IPS-NIHi7 (cell line): ENCODE data around the gene BCAS1.

Source experiments
- DNase-seq: peaks from one replicate; pipeline ENCODE4 v3.0.0; 2012; ENCODE audit warnings: mixed read lengths; ENCODE audit errors: extremely low spot score

The BCAS1 gene, protein sequence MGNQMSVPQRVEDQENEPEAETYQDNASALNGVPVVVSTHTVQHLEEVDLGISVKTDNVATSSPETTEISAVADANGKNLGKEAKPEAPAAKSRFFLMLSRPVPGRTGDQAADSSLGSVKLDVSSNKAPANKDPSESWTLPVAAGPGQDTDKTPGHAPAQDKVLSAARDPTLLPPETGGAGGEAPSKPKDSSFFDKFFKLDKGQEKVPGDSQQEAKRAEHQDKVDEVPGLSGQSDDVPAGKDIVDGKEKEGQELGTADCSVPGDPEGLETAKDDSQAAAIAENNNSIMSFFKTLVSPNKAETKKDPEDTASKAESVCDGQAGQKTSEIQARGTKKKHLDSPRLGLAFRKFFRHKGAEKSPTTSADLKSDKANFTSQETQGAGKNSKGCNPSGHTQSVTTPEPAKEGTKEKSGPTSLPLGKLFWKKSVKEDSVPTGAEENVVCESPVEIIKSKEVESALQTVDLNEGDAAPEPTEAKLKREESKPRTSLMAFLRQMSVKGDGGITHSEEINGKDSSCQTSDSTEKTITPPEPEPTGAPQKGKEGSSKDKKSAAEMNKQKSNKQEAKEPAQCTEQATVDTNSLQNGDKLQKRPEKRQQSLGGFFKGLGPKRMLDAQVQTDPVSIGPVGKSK

DNA sequence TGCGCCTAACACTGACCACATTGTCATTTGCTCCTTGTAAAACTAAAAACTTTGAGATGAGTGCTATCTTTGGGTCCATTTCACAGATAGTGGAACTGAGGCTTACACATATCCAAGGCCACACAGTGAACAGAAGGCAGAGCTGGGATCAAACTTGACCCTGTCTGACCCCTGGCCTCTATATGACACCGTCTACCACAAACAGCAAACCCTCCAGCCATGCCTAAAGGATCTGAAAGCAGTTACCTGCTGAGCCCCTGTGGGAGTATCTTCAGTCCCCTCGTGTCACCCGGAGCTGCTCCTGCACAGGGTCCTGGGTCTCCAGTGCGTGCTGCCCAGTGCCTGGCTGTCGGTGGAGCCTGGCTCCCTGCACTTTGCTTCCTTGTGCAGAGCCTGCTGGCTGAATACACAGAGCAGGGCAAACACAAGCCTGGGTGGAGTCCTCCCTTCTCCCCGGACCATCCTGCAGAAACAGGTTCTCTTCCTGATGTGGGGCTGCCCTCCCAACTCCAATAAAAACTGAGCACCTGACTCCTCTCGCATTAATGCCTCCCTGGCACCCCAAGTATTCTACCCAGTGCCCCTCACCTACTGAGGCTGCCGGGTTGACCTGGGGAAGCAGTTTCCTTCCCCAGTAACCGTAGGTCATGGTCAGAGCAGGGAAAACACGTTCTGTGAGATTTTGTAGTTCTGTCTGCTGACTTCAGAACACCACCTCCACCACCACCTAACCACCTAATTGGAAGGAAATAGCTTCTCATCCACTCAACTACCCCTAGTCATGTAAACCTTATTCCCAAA is at the start of gene BCAS1:
BCAS1 (minus strand) TSS at position 408 of the 801 bp plus-strand sequence. CDS start 11,876 bp downstream, outside the sequence.
- DNase-seq = no peak

DNA sequence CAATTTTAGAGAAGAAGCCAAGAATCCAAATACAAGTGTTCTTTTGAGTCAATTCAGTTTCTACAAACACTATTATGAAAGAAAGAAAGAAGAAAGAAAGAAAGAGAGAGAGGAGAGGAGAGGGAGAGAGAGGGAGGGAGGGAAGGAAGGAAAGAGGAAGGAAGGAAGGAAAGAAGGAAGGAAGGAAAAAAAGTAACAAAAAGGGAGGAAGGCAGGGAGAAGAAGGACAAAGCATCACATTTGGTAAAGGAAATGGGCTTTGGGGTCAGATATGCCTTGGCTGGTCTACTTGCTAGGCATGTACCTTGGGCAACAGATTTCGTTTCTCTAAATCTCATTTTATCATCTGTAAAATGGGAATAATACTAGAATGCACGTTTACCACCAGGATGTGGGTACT is 49.4 kb upstream of the BCAS1 start:
- no peak for DNase-seq

DNA sequence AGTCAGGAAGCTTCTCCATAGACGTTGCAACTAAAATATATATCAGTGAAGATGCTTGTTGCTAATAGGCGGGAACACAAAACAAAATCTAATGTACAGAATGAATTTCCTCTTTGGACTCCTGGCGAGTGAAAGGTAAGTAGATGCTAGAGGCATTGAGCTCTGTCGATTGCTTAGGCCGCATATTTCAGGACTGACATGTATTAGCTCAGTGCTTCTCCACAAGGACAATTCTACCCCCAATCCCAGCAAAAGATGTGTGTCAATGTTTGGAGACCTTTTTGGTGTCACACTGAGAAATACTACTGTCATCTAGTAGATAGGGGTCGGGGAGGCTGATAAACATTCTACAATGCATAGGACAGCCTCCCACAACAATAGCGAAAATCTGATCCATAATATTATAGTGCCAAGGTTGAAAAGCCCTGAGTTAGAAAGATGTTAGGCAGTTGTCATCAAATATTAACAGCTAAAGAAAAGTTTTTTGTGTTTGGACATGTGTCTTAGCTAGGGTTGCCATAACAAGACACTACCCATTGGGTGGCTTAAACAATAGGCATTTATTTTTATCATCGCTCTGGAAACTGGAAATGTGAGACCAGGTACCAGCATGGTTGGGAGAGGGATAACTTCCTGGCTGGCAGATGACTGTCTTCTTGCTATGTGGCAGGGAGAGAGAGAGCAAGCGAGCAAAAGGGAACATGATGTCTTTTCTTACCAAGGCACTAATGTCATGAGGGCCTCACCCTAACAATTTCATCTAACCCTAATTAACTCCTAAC is 48.0 kb upstream of the BCAS1 start:
- DNase-seq = no peak

DNA sequence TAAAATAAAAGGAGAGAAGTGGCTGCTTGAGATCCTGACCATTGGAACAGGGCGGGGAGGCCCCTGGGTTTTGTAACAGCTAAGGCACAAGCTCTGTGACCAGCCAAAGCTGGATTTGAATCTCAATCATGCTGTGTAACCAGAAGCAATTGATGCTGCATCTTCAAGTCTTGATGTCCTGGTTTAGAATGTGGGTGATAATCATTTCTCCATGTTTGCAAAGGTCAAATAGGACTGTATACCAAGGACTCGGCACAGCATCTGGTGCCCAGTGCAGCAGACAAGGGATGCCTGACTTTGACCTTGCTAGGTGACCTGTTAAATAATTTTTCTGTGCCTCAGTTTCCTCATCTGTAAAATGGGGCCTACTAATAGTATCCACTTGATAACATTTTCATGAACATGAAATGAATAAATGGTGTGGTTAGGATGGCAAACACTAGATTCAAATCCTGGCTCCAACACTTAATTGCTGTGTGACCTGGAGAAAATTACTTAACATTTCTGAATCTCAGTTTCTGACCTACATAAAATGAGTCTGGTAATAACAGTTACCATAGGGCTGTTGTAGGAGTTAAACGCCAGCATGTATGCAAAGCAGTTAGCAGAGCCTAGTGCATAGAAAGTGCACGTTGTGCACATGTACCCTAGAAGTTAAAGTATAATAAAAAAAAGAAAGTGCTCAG is 46.3 kb upstream of the BCAS1 start:
- no peak for DNase-seq

DNA sequence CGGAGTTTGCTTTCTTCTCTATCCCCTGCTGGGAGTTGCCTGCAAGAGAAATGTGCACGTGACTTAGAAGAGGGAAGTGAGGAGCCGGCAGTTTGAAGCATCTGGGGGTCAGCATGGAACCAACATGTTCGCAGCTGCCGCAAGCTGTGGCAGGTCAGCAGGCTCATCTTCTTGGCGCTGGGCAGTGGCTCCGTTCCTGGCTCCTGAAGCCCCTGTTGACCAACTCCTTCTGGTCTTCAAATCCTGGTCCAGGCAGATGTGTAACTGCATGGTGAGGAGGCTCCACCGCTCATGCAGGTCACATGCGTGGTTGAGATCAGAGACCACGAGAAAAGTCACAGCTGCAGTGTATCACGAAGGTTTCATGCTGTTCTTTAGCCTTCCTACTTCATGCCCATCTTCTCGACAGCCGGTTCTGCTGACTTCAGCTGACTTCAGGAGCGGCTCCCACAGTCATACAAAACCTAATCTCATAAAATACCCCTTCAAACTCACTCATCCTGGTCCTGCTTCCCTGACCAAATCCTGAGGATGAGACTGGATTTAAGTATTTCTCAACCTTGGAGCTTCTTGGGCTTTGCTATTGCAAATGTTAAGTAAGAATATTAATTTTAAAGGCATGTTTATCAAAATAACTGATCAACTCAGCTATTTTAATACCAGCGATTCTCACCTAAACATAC is 44.9 kb upstream of the BCAS1 start:
- no peak for DNase-seq

DNA sequence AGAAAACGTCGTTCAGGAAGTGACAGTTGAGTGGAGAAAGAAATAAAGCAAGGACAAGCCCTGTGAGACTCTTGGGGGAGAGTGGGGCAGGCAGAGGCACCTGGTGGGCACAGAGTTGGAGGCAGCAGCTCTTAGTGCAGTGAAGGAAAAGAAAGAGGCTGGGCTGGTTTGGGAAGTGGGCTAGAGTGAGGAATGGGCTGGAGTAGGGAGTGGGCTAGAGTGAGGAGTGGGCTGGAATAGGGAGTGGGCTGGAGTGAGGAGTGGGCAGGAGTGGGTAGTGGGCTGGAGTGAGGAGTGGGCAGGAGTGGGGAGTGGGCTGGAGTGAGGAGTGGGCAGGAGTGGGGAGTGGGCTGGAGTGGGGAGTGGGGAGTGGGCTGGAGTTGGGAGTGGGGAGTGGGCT is 43.7 kb upstream of the BCAS1 start:
- no peak for DNase-seq

DNA sequence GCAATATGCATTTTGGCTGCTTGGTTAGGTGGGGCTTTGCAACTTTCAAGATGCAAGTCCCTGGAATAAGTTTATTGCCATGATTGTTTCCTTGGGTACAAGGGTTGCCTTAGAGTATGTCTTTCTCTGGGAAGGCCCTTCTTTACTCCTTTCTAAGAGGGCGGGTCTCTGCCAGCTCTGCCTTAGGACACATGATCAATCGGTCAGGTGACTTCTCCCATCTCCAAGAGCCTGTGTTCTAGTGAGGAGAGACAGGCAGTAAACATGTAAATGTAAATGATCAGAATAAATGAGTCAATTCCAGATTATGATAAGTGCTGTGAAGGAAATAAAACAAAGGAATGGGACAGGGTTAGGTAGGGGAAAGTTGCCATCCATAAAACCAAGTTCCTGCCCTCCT is 43.2 kb upstream of the BCAS1 start:
- no peak for DNase-seq

DNA sequence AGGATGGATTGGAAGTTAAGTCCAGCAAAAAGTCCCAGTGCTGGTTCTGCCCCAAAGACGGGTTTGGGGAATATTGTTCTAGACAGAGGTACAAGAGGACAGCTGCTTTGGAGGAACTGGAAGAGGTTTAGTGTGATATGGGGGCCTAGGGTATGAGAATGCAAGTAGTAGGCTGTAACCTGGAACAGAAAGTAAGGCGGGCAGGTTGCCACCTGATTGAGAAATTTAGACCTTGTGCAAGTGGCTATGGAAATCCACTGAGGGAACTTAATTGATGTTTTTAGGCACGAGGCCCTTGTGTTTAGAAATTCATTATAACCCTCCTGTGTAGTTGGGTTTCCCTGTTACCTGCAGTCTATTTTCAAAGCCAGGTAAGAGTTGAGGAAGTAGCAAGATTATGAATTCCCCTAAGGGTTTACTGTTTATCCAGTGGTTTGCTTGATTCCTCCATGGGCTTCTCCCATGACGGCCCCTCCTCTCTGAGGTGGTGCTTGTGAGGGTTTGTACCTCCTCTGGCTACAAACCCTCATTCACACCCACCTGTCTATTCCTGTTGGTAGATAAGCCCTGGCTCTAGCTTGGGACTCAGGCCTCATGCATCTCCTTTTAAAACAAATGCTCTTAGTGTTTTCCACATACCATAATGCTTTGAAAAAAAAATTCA is 42.0 kb upstream of the BCAS1 start:
- no peak for DNase-seq

DNA sequence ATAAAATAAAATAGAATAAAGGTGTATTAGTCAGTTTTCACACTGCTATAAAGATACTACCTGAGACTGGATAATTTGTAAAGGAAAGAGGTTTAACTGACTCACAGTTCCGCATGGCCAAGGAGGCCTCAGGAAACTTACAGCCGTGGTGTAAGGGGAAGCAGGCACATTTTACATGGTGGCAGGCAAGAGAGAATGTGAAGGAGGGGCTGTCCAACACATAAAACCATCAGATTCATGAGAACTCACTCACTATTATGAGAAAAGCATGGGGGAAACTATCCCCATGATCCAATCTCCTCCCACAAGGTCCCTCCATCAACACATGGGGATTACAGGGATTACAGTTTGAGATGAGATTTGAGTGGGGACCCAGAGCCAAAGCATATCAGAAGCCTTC is 41.1 kb upstream of the BCAS1 start:
- DNase-seq = no peak

DNA sequence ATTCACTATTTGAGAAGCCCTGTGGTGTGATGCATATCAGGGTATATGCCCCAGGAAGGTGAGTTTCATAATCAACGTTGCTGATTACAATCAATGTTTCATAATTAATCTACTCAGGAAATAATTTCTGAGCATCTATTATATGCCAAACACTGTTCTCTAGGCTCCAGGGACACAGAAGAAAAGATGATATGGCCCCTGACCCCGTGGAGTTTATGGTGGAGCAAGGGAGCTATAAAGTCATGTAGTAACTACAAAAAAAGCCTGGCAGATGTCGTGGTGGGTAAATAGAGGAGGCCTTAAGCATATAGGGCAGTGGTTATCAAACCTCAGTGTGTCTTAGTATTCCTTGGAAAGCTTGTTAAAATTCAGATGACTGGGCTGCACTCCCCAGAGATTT is 40.1 kb upstream of the BCAS1 start:
- DNase-seq = no peak

DNA sequence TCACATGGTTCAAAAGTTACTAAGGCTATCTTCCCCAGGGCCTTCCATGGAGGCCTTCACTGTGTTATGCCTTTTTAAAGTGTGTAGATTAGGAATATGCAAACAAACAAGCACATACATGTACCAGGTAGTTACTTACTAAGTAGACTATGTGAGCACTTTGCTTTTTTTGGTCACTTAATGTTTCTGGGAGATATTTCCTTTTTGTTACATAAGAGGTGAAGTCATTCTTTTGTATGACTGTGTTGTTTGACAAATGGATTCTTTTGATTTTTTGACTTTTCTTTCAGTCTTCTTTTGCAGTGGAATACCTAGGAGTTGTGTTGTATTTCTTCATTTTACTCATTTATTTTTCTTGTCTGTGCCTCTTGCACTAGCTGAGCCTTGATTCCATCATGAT is 39.6 kb upstream of the BCAS1 start:
- no peak for DNase-seq

DNA sequence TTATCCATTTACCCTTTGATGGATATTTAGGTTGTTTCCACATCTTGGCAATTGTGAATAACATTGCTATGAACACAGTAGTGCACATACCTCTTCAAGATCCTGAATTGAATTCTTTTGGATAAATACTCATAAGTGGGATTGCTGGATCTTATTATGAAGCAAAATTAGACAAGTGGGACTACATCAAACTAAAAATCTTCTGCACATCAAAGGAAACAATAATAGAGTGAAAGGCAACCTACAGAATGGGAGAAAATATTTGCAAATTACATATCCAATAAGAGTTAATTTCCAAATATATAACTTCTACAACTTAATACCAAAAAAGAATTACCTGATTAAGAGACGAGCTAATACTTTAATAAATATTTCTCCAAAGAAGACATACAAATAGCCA is 38.4 kb upstream of the BCAS1 start:
- DNase-seq = no peak

DNA sequence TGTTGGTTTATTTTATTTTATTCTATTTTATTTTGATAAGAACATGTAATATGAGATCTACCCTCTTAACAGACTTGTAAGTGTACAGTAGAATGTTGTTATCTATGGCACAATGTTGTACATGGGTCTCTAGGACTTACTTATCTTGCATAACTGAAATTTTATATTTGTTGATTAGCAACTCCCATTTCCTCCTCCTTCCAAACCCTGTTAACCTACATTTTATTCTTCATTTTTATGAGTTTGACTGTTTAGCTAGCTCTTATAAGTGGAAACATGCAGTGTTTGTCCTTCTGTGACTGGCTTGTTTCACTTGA is 37.9 kb upstream of the BCAS1 start:
- no peak for DNase-seq

DNA sequence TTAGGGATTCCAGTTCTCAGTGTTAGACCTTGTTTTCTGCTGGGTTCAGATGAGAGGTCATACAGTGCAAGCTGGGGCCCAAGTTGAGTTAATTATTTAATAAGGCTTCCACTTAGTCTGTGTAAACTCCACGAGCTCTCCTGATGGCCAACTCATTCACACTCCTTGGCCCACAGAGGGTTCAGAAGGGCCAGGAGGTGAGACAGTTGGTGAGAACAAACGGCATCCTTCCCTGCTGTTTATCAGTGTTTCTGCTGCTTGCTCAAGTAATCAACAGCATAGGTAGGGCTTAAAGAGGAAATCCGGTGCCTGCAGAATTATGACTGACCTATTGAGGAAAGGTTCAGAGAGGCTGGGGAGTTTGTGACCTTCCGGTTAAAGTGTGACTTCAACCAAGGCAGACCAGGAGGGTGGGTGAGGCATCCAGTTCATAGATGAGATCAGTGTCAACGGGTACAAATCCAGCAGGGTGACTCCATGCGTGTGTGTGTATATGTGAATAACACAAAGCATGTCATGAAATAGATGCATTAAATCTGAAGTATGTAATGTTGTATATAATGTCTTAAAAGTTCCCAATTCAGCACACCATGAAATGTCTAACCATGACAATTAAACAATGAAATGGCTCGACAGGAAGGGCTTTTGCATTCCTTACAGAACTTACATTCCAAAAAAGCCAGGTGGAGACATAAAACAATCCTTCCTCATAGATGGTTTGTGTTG is 37.4 kb upstream of the BCAS1 start:
- DNase-seq = no peak

DNA sequence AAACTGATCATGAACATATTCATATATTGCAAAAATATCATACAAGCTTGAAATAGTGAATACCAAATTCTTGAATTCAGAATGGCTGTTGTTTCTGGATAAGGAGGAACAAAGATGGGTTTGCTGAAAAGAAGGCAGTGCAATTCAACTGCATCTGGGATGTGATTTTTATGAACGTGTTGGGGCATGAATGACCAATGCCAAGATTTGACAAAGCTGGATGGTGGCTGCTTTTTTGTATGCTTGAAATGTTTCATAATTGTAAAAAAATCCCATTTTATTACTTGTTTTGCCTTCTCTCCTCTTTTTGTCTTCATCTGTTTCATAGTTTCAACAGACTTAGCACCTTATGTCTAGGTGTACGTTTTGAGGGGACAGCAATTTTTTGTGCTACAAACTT is 36.8 kb upstream of the BCAS1 start:
- DNase-seq = no peak

DNA sequence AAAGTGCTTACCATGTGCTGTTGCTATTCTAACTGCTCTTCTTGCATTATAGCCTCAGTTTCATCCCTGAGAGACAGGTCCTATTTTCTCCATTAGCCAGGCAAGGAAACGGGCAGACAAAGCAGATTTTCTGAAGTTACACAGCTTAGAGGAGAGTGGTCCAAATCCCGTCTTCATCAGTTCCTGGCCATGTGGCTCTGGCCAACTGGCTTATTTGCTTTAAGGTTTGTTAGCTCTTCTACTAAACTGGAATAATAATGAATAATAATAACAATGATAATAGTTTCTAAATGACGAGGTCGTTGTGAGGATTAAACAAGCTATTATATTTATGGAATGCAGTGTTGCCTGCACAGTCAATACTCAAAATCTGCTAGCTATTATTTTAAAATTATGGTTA is 35.8 kb upstream of the BCAS1 start:
- DNase-seq = no peak

DNA sequence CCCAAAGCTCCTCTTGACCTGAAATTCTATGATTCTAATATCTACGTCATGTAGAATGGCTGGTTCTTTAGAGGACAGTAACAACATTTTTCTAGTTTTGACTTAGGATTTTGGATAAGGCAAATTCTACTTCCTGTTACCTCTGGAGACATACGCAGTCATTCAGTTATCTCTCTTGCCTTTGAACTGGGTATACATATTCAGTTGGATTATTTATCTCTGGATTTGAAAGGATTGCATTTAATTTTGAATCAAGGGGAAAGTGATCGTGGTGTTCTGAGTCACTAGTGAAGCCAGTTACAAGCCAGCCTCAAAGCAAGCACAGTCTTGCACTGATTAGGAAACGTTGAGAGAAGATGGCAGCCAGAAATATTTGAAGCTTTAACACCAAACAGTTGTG is 35.3 kb upstream of the BCAS1 start:
- DNase-seq = no peak

DNA sequence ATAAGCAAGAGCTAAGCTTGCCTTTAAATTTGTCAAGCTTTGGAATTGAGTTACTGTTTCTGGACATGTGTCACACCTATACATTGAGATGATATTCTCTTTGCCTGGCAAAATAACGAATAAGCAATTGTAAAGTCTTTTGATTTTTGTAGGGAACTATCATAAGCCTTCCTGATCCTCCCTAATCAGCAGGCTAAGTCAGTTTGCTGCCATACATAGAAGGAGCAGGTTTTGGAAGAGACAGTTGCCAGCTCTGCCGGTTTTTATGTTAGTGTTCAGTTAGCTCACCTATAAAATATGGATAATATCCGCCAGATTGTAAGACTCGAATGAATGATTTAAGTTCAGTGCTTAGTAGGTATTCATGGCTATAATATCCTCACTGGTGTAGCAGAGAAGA is 34.4 kb upstream of the BCAS1 start:
- no peak for DNase-seq

DNA sequence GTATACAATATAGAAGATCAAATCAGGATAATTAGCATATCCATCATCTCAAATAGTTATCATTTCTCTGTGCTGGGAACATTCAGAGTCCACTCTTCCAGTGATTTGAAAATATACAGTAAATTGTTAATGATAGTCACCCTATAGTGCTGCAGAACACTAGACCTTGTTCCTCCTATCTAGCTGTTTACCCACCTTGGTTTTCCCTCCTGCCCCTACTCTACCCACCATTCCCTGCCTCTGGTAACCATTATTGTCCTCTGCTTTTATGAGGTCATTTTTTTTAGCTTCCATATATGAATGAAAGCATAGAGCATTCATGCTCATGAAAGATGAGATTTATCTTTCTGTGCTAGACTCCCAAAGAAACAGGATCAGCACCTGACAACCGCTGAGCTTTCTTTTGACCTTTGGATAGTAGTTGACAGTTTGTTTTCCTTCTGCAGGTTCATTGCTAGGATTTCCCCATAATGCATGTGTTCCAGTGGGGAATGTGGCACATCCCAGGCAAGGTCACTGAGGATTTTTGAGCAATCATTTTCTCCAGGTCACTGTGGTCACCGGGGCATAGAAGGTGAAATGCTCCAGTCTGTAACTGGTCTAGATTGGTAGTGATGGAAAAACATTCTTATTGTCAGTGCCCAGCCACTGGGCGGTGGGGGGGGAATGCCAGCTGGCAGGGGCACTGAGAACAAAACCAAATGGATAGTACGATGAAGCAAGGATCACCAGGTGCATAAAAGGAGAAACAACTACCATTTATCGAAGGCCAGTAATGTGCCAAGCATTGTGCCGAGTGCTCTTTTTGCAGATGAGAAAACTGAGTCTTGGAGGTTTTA is 33.6 kb upstream of the BCAS1 start:
- DNase-seq = no peak
